Stimulated activated CD4-positive, alpha-beta T cell treated with anti-CD3 and anti-CD28 coated beads, Interleukin-2, amount 100 ng/mL, for 24 hours (primary cell): ENCODE results near the gene GJC2.

Source experiments
- DNase-seq, 2 donors: peaks; one replicate each; pipeline ENCODE4 v3.0.0-alpha.2; 2020

GJC2 gene

DNA sequence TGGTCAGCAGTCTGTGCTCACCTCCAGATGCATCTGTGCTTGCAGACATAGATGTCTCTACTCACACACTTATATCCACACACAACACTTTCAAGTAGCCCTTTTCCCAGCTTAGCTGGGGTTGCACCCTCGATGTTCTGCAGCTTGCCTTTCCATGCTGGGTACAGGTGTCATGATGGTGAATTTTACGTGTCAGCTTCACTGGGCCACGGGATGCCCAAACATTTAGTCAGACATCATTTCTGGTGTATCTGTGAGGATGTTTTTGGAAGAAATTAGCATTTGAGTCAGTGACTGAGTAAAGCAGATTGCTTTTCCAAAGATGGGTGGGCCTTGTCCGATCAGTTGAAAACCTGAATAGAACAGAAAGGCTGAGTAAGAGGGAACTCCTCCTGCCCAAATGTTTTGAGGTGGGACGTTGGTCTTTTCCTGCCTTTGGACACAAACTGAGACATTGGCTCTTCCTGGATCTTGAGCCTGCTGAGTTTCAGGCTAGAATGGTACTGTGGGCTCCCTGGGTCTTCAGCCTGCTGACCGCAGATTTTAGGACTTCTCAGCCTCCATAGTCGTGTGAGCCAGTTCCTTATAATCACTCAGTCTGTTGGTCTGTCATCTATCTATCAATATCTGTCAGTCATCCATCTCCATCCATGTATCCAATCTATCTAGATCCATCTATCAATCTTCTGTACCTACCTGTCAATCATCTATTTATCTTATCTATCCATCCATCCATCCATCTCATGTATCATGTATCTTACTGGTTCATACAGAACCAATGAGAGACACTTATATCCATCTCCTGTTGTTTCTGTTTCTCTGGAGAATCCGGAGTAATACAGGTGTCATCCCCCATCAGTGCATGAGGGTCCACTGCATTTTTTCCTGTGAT, 45.4 kb downstream of the GJC2 start:
- DNase-seq, result no peak

DNA sequence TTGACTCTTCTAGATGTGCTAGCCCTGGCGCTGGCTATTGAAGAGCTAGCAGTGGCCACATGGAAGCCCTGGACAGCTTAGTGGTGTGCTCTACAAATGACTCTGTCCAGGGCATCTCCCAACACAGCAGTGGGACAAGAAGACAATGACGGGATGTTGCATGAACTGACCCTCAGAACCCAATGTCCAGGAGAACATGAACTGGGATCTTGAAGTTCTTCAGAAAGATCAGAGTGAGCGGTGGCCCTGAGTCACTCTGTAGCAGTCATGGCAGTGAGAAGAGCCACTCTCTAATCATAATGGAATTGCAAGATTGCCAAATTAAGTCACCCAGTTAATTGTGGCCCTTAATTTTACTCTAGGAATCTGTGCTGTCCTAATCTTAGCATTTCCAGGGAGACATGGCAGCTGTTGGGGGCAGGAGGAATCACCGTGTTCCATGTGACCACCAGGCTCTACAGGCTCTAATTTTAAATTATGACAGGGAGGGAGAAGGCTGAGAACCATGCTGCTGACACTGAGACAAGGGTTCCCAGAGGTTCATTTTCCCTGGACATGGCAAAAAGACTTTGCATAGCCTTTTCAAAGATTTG, 47.9 kb downstream of the GJC2 start:
- DNase-seq, result no peak

DNA sequence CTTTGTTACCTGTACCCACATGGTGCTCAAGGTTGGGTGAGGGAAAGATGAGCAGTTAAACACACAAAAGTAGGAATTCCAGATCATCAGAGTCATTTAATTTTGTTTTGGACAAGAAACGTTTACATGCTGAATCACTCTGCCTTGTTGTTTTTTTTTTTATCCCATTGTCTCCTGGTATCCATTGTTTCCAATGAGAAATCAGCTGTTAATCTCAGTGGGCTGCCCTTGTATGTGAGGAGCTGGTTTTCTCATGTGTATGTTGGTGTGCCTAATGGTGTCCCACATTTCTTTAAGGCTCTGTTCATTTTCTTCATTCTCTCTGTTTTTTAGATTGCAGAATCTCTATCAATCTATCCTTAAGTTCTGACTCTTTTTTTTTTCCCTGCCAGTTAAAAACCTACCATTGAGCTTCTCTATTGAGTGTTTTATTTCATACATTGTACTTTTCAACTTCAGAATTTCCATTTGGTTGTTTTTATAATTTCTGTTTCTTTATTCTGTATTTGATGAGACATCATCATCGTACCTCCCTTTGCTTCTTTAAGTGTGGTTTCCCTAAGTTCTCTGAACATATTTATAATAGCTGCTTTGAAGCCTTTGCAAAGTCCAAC, 49.4 kb downstream of the GJC2 start:
- no peak for DNase-seq

DNA sequence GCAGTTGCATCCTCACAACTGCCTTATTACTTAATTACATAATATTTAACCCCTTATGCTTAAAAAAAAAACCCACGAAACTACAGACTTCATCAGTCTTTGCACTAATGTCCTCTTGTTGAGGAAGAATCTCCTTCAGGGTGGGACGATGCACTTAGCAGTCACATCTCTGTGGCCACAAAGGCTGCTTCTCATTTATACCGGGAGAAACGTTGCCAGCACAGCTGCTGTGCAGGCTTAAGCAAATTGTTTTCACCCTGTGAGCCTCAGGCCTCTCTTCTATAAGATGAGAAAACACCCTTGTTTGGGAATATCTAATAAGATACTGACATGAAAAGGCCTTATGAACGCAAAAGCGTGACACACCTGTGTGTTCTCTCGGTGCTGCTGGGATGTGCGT, 55.2 kb downstream of the GJC2 start:
- DNase-seq, result no peak

DNA sequence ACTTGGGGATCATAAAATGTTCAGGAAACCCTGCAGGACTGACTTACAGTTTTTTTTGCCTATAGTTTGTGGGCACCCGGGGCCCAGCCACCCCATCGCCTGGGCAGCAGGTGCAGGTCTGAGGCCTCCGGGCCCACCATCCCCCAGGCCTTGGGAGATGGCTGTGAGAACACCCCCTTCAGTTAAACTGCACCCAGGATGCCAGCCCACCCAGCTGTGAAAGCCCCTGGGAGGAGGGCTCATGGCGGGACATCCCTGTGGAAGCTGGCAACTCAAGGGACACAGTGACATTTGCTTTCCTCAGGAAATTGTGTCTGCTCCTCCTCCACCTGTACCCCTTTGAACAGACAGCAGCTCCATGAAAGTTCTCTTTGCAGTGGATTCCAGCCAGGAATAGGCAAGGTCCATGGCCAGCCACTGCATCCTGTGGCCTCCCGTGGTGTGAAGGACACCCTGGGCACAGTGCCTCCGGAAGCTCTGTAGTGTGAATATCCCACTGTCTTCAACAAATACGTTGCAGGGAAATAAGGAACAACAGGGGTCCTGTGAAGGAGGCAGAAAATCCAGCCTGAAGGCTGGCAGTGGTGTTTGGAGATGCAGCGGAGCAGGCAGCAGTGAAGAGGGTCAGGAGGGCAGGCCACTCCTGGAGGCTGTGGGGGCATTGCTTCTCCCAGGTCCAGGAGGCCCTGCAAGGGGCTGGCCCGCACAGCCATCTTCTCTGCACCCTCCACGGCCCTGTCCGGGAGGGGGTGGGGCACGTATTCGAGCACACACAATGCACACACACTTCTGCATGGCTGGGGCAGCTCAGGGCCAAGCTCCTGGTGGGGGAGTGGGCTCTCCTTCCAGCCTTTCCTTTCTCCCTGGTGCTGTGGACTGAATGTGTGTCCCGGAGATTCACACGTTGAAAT, 56.1 kb downstream of the GJC2 start:
- no peak for DNase-seq

GRCh38 chr1:228206582-228207351, 57.0 kb downstream of the GJC2 start:
- DNase-seq, result no peak

DNA sequence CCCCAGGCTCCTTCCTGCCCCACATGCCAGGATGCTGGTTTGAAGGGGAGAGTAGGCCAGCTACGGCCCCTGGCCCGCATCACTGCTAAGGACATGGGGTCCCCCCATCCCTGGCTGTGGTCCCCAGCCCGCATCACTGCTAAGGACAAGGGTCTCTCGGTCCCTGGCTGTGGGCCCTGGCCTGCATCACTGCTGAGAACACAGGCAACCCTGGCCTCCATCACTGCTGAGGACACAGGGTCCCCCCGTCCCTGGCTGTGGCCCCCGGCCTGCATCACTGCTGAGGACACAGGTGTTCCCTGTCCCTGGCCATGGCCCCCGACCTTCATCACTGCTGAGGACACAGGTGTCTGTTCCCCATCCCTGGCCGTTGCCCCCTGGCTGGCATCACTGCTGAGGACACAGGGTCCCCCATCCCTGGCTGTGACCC, 57.7 kb downstream of the GJC2 start:
- no peak for DNase-seq

GRCh38 chr1:228207851-228208821, 58.4 kb downstream of the GJC2 start, which contains the start of gene OBSCN:
TSS of gene OBSCN (plus strand) at chr1:228208044. CDS start at chr1:228211784, 3,740 bp downstream.
- no peak for DNase-seq

DNA sequence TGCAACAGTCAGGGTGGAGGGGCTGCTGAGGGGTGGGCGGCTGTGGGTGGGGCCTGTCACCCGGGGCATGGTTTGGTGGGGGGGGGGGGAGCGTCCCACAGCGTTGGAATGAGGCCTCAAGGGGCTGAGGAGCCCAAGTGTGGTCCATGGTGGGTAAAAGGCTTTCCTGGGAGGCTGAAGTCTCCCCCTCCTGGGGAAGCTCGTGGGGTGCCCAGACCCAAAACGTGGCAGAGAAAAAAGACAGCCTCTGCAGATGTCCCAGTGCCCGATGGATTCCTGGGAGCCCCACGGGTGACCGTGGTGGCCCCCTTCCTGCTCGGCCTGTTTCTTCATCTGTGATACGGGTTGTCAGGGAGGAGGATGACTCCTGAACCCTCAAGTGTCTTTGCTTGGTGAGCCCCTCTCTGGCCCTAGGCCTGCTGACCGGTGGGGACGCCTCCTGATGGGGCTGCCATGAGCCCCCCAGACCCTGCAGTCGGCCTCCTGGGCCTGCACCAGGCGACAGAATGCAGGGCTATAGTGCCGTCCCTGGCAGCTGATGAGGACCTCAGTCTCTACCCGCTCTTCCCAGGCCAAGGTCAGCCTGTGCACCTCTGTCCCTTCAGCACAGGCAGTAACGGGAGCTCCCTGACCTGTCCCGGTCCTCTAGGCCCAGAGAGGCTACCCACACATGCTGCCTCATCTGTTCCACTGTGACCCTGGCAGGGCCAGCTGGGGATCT, 59.3 kb downstream of the GJC2 start:
- no peak for DNase-seq
